HepG2 (cell line): ENCODE measurements around the gene ABCA4. TPM values are rescaled to one million over a fixed set of nuclear protein-coding genes. Genes with fewer than 3 reads are reported as not detected.
A peak's percentile ranks its signal among the peaks of the same experiment; 100 is the strongest.

Experiments used
- ATF7-NPFF ChIP-seq: sonication (generic); formaldehyde crosslinking; IDR thresholded peaks from 2 replicates; pipeline ENCODE4 v1.8.1; 2023; ENCODE audit warnings: mild to moderate bottlenecking, low read depth, missing genetic modification reagents, moderate library complexity
- BHLHE40 ChIP-seq: IDR thresholded peaks from 2 replicates; pipeline ENCODE4 v1.6.1; 2011; ENCODE audit warnings: low read length, improper control_type of control experiment
- CBX1 ChIP-seq: IDR thresholded peaks from one replicate; pipeline ENCODE4 v1.6.1; 2016; ENCODE audit warnings: antibody characterized with exemption, low read depth
- HHEX ChIP-seq: IDR thresholded peaks from 2 replicates; pipeline ENCODE4 v1.6.1; 2016; ENCODE audit warnings: control low read depth
- HNF4G ChIP-seq, 2 experiments: sonication (generic) in 1 of 2; formaldehyde crosslinking in 1 of 2; IDR thresholded peaks; 2 replicates each; pipeline versions ENCODE4 v1.4.0 to v1.6.1; 2011 to 2020; ENCODE audit warnings: borderline replicate concordance in 2 of 2, low read depth in 2 of 2, mild to moderate bottlenecking in 2 of 2, low read length in 1 of 2, missing genetic modification reagents in 1 of 2, moderate library complexity in 1 of 2
- KDM4B ChIP-seq: sonication (generic); formaldehyde crosslinking; IDR thresholded peaks from 2 replicates; pipeline ENCODE4 v1.4.0; 2020; ENCODE audit warnings: missing genetic modification reagents
- NFE2 ChIP-seq: sonication (generic); formaldehyde crosslinking; IDR thresholded peaks from 2 replicates; pipeline ENCODE4 v1.4.0; 2020; ENCODE audit warnings: missing genetic modification reagents
- NFE2L1 ChIP-seq: sonication (generic); formaldehyde crosslinking; IDR thresholded peaks from 2 replicates; pipeline ENCODE4 v1.4.0; 2020; ENCODE audit warnings: missing genetic modification reagents, mild to moderate bottlenecking, borderline replicate concordance
- RFXANK ChIP-seq: IDR thresholded peaks from 2 replicates; pipeline ENCODE4 v1.6.1; 2016
- SMC3 ChIP-seq: IDR thresholded peaks from 2 replicates; pipeline ENCODE4 v1.6.1; 2011; ENCODE audit warnings: low read length, improper control_type of control experiment
- TOPORS ChIP-seq: sonication (generic); formaldehyde crosslinking; IDR thresholded peaks from 2 replicates; pipeline ENCODE4 v1.8.0; 2023; ENCODE audit warnings: mild to moderate bottlenecking, missing genetic modification reagents
- ZFP82 ChIP-seq: sonication (generic); formaldehyde crosslinking; IDR thresholded peaks from 2 replicates; pipeline ENCODE4 v1.5.1; 2020; ENCODE audit warnings: mild to moderate bottlenecking, missing genetic modification reagents, borderline replicate concordance
- ZNF33B ChIP-seq: sonication (generic); formaldehyde crosslinking; IDR thresholded peaks from 2 replicates; pipeline ENCODE4 v1.5.1; 2020; ENCODE audit warnings: mild to moderate bottlenecking, missing genetic modification reagents
- ZNF776 ChIP-seq: sonication (generic); formaldehyde crosslinking; IDR thresholded peaks from 2 replicates; pipeline ENCODE4 v1.4.0; 2020; ENCODE audit warnings: mild to moderate bottlenecking, missing genetic modification reagents
- ZSCAN22 ChIP-seq: sonication (generic); formaldehyde crosslinking; IDR thresholded peaks from 2 replicates; pipeline ENCODE4 v1.4.0; 2020; ENCODE audit warnings: mild to moderate bottlenecking, missing genetic modification reagents
- polyA plus RNA-seq, 8 experiments: library from polyadenylated mRNA; depleted of rRNA in 3 of 8; stranded (reverse) in 7 of 8; unstranded in 1 of 8; fragments of >200 nt; fragmentation: Illumina TruSeq in 4 of 8; extraction: Trizol in 4 of 8; gene quantifications; 2 replicates each; pipeline versions ENCODE4 v1.2.1 to v1.2.3, GENCODE V29; 2011 to 2016; ENCODE audit warnings: low read depth in 4 of 8, missing spikeins in 1 of 8, mixed read lengths in 1 of 8; ENCODE audit not compliant: insufficient read depth in 1 of 8
- total RNA-seq, 5 experiments: library from RNA; depleted of rRNA; stranded (reverse); fragments of >200 nt; fragmentation: Illumina TruSeq; extraction: Trizol; gene quantifications; 2 replicates each; pipeline ENCODE4 v1.2.3, GENCODE V29; 2016; ENCODE audit warnings: low read depth in 1 of 5
- TF ChIP-seq, protein P1 (sequence below): sonication (generic); formaldehyde crosslinking; conservative IDR thresholded peaks from 2 replicates; pipeline ENCODE4 v1.8.1; 2023; ENCODE audit warnings: missing genetic modification reagents
- TF ChIP-seq, protein P2 (sequence below): sonication (generic); formaldehyde crosslinking; IDR thresholded peaks from 2 replicates; pipeline ENCODE4 v1.9.0; 2021; ENCODE audit warnings: missing genetic modification reagents, borderline replicate concordance
- TF ChIP-seq, protein P3 (sequence below): sonication (generic); formaldehyde crosslinking; IDR thresholded peaks from 2 replicates; pipeline ENCODE4 v1.4.0; 2020; ENCODE audit warnings: mild to moderate bottlenecking, missing genetic modification reagents
- TF ChIP-seq, protein P4 (sequence below): sonication (generic); formaldehyde crosslinking; IDR thresholded peaks from 2 replicates; pipeline ENCODE4 v1.4.0; 2020; ENCODE audit warnings: missing genetic modification reagents
- TF ChIP-seq, protein P5 (sequence below): sonication (generic); formaldehyde crosslinking; IDR thresholded peaks from 2 replicates; pipeline ENCODE4 v1.4.0; 2020; ENCODE audit warnings: missing genetic modification reagents

Gene ABCA4
- total and polyA plus RNA-seq, 2 of the 13 experiments (the other 11 are each of a cell fraction or from before 2014, with no cell fraction given) = 0.24 to 0.67 TPM

DNA sequence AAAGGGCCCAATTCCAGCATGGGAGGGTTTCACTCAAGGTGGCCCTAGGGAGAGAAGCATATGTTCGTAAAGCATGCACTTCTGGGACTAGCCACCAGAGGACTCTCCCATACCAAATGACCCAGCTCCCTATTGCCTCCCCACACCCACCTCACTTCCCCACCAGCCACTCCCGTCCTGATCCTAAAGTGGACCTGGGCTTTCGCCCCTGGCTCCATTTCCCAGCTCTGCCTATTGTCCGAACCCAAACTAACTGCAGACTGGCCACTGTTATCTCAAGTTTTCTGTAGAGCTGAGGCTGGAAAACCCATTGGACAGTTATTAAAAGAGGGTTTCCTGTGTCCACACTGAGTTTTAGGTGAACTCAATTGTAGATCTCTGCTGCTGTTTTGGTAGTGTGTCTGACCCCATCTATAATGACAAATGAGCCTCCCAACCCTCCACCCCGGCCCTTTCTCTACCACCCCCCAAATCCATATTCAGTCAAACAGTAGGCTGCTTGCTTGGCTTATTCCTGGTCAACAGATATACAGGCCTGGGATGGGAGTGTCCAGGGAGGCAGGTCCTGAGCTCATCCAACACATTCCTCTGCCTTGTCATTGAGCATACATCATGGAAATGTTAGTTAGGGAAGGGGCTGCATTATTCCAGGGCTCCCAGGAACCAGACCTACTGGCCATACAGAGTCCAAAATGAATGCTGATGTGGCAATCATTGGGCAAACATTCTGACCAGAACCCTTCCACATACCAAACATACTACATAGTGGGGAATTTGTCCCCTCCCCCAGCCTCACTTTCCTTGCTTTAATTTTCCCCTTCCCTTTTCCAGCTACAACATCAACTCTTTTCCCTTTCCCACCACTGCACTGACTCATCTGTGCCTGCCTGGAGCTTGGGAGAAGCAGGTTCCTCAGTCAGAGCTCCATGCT, 59.2 kb downstream of the ABCA4 start (continued):
- TF ChIP-seq ATF7-NPFF (CRISPR knock-in tag) (no peak), ZFP82 (no peak), NFE2 (CRISPR knock-in tag) (no peak), HNF4G (IDR thresholded peaks at IDR 0.05; ENCODE audit: borderline replicate concordance, low read depth, low read length) (peak; percentile 72; the same call in 1 of the 2 replicates), HNF4G (CRISPR knock-in tag; IDR thresholded peaks at IDR 0.05; ENCODE audit: borderline replicate concordance, low read depth) (peak; percentile 23; the same call in 1 of the 2 replicates), CBX1 (peak; percentile 52), TOPORS (CRISPR knock-in tag) (no peak), ZNF33B (CRISPR knock-in tag) (no peak), KDM4B (no peak), NFE2L1 (CRISPR knock-in tag) (no peak), SMC3 (peak; percentile 99), RFXANK (CRISPR knock-in tag) (no peak), HHEX (no peak), ZSCAN22 (CRISPR knock-in tag) (no peak), ZNF776 (CRISPR knock-in tag) (no peak), BHLHE40 (no peak)
- TF ChIP-seq, protein P1, sequence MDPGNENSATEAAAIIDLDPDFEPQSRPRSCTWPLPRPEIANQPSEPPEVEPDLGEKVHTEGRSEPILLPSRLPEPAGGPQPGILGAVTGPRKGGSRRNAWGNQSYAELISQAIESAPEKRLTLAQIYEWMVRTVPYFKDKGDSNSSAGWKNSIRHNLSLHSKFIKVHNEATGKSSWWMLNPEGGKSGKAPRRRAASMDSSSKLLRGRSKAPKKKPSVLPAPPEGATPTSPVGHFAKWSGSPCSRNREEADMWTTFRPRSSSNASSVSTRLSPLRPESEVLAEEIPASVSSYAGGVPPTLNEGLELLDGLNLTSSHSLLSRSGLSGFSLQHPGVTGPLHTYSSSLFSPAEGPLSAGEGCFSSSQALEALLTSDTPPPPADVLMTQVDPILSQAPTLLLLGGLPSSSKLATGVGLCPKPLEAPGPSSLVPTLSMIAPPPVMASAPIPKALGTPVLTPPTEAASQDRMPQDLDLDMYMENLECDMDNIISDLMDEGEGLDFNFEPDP = no peak
- TF ChIP-seq, protein P2, sequence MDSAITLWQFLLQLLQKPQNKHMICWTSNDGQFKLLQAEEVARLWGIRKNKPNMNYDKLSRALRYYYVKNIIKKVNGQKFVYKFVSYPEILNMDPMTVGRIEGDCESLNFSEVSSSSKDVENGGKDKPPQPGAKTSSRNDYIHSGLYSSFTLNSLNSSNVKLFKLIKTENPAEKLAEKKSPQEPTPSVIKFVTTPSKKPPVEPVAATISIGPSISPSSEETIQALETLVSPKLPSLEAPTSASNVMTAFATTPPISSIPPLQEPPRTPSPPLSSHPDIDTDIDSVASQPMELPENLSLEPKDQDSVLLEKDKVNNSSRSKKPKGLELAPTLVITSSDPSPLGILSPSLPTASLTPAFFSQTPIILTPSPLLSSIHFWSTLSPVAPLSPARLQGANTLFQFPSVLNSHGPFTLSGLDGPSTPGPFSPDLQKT = no peak
- TF ChIP-seq, protein P3, sequence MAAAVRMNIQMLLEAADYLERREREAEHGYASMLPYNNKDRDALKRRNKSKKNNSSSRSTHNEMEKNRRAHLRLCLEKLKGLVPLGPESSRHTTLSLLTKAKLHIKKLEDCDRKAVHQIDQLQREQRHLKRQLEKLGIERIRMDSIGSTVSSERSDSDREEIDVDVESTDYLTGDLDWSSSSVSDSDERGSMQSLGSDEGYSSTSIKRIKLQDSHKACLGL (CRISPR knock-in tag) = no peak
- TF ChIP-seq, protein P4, sequence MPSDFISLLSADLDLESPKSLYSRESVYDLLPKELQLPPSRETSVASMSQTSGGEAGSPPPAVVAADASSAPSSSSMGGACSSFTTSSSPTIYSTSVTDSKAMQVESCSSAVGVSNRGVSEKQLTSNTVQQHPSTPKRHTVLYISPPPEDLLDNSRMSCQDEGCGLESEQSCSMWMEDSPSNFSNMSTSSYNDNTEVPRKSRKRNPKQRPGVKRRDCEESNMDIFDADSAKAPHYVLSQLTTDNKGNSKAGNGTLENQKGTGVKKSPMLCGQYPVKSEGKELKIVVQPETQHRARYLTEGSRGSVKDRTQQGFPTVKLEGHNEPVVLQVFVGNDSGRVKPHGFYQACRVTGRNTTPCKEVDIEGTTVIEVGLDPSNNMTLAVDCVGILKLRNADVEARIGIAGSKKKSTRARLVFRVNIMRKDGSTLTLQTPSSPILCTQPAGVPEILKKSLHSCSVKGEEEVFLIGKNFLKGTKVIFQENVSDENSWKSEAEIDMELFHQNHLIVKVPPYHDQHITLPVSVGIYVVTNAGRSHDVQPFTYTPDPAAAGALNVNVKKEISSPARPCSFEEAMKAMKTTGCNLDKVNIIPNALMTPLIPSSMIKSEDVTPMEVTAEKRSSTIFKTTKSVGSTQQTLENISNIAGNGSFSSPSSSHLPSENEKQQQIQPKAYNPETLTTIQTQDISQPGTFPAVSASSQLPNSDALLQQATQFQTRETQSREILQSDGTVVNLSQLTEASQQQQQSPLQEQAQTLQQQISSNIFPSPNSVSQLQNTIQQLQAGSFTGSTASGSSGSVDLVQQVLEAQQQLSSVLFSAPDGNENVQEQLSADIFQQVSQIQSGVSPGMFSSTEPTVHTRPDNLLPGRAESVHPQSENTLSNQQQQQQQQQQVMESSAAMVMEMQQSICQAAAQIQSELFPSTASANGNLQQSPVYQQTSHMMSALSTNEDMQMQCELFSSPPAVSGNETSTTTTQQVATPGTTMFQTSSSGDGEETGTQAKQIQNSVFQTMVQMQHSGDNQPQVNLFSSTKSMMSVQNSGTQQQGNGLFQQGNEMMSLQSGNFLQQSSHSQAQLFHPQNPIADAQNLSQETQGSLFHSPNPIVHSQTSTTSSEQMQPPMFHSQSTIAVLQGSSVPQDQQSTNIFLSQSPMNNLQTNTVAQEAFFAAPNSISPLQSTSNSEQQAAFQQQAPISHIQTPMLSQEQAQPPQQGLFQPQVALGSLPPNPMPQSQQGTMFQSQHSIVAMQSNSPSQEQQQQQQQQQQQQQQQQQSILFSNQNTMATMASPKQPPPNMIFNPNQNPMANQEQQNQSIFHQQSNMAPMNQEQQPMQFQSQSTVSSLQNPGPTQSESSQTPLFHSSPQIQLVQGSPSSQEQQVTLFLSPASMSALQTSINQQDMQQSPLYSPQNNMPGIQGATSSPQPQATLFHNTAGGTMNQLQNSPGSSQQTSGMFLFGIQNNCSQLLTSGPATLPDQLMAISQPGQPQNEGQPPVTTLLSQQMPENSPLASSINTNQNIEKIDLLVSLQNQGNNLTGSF (CRISPR knock-in tag) = no peak
- TF ChIP-seq, protein P5, sequence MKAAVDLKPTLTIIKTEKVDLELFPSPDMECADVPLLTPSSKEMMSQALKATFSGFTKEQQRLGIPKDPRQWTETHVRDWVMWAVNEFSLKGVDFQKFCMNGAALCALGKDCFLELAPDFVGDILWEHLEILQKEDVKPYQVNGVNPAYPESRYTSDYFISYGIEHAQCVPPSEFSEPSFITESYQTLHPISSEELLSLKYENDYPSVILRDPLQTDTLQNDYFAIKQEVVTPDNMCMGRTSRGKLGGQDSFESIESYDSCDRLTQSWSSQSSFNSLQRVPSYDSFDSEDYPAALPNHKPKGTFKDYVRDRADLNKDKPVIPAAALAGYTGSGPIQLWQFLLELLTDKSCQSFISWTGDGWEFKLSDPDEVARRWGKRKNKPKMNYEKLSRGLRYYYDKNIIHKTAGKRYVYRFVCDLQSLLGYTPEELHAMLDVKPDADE (CRISPR knock-in tag) = no peak
